ENCODE measurements around the gene KCNJ5. TPM values are rescaled to one million over a fixed set of nuclear protein-coding genes. Genes with fewer than 3 reads are reported as not detected.

Gene KCNJ5
- total RNA-seq, 1 donor from 2014 or later: not detected

DNA sequence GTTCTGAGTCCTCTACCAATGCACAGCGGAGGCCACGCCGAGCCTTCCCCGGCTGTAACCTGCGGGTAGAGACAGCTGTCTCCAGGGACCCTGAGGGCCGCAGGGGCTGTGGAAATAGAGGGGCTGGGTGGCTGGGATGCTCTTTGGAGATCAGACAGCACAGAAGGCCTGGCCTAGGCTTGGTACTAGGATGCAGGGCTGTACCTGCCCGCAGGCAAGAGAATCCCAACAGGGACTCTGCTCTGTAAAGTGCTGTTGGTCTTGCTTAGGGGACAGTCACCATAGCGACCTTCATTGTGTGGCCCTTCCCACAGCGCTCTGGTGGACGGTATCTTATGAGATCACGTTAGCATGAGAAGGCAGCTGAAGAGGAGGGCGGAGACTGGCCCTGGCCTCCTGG is 11.3 kb upstream of the KCNJ5 start:
- no peaks in the 10 kb centered on the region for H3K36me3 Mint-ChIP-seq
- H3K4me1 Mint-ChIP-seq: peaks cover 38% of the 10 kb centered on the region
- no peaks in the 10 kb centered on the region for H3K79me2 ChIP-seq (ENCODE audit: low read depth)
- no peak overlapping the region for H3K27ac ChIP-seq
- H3K27me3 Mint-ChIP-seq (ENCODE audit: insufficient read depth, low read depth): peaks cover 3% of the 10 kb centered on the region
- peaks cover 29% of the 10 kb centered on the region for H3K27me3 ChIP-seq
- H3K4me2 ChIP-seq: peak overlapping the region; percentile 18
- no peak overlapping the region for H3K4me3 Mint-ChIP-seq
- no peak for DNase-seq (ENCODE audit: low spot score)
- H3K36me3 ChIP-seq: no peaks in the 10 kb centered on the region
- peak overlapping the region; percentile 76 for H2AFZ ChIP-seq (replicated peaks)
- no peak for TF ChIP-seq EZH2phosphoT487 (IDR thresholded peaks at IDR 0.05)
- TF ChIP-seq, protein P1, sequence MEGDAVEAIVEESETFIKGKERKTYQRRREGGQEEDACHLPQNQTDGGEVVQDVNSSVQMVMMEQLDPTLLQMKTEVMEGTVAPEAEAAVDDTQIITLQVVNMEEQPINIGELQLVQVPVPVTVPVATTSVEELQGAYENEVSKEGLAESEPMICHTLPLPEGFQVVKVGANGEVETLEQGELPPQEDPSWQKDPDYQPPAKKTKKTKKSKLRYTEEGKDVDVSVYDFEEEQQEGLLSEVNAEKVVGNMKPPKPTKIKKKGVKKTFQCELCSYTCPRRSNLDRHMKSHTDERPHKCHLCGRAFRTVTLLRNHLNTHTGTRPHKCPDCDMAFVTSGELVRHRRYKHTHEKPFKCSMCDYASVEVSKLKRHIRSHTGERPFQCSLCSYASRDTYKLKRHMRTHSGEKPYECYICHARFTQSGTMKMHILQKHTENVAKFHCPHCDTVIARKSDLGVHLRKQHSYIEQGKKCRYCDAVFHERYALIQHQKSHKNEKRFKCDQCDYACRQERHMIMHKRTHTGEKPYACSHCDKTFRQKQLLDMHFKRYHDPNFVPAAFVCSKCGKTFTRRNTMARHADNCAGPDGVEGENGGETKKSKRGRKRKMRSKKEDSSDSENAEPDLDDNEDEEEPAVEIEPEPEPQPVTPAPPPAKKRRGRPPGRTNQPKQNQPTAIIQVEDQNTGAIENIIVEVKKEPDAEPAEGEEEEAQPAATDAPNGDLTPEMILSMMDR (IDR thresholded peaks at IDR 0.05): no peak
- no peak for TF ChIP-seq EZH2 (IDR thresholded peaks at IDR 0.05)
- H3K9me3 Mint-ChIP-seq: no peaks in the 10 kb centered on the region
- H3F3A ChIP-seq (ENCODE audit: low read depth): no peaks in the 10 kb centered on the region
- peaks cover 9% of the 10 kb centered on the region for H3K4me1 ChIP-seq
- H4K20me1 ChIP-seq (ENCODE audit: low read depth): no peaks in the 10 kb centered on the region
- no peak overlapping the region for H3K9ac ChIP-seq
- peak overlapping the region; percentile 97 for H3K27ac Mint-ChIP-seq
- no peak overlapping the region for H3K4me3 ChIP-seq
- no peaks in the 10 kb centered on the region for H3K9me3 ChIP-seq (ENCODE audit: low read depth)

DNA sequence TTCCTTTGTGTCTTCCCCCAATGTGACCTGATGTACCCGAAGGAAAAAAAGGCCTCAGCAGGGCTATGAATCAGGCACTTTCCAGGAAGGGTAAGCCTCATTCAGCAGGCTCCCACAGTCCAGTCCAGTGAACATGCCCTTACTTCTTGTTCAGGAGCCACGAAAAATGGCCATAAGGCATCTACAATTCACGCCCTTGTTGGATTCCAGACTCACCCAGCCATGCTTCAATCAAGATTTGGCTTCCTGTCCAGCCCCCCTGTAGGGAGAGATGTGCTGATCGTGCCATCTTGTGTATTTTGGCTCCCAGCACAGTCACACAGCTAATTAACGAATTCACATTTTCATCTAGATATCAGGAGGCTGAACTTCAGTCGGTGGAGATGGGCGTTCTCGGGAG is 9.9 kb upstream of the KCNJ5 start:
- H4K20me1 ChIP-seq (ENCODE audit: low read depth): no peaks in the 10 kb centered on the region
- H3K27ac ChIP-seq: no peak overlapping the region
- H3F3A ChIP-seq (ENCODE audit: low read depth): no peaks in the 10 kb centered on the region
- H3K27me3 Mint-ChIP-seq (ENCODE audit: insufficient read depth, low read depth): peaks cover 6% of the 10 kb centered on the region
- no peaks in the 10 kb centered on the region for H3K9me3 Mint-ChIP-seq
- no peaks in the 10 kb centered on the region for H3K9me3 ChIP-seq (ENCODE audit: low read depth)
- peaks cover 39% of the 10 kb centered on the region for H3K27me3 ChIP-seq
- peaks cover 31% of the 10 kb centered on the region for H3K4me1 Mint-ChIP-seq
- no peak overlapping the region for H3K4me3 Mint-ChIP-seq
- no peaks in the 10 kb centered on the region for H3K36me3 ChIP-seq
- H3K36me3 Mint-ChIP-seq: no peaks in the 10 kb centered on the region
- H3K27ac Mint-ChIP-seq: no peak overlapping the region
- peaks cover 9% of the 10 kb centered on the region for H3K4me1 ChIP-seq
- no peak overlapping the region for H3K9ac ChIP-seq
- no peak for TF ChIP-seq EZH2 (IDR thresholded peaks at IDR 0.05)
- TF ChIP-seq, protein P1 (IDR thresholded peaks at IDR 0.05): no peak
- no peak for TF ChIP-seq EZH2phosphoT487 (IDR thresholded peaks at IDR 0.05)
- no peaks in the 10 kb centered on the region for H3K79me2 ChIP-seq (ENCODE audit: low read depth)
- no peak overlapping the region for H2AFZ ChIP-seq (replicated peaks)
- H3K4me2 ChIP-seq: no peak overlapping the region
- H3K4me3 ChIP-seq: no peak overlapping the region
- no peak for DNase-seq (ENCODE audit: low spot score)

DNA sequence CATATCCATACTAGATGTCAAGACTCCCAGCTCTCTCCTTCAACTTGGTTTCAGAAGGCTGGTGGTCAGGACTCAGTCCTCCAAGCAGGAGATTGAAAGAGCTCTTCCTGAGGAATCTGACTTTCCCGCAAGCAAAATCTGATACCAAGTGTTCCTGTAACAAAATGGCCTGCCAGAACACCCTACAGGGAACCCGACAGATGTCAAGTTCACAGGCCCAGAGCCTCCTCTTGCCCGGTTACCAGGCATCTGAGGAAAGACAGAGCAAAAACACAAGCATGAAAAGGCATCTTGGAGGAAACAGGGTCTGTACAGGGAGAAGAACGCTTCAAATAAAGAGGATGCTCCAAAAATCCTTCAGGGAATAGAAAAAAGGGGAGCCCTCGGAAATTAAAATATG is 8.7 kb upstream of the KCNJ5 start:
- DNase-seq (ENCODE audit: low spot score): no peak
- no peaks in the 10 kb centered on the region for H3K36me3 ChIP-seq
- no peak overlapping the region for H2AFZ ChIP-seq (replicated peaks)
- no peak overlapping the region for H3K27ac ChIP-seq
- peaks cover 9% of the 10 kb centered on the region for H3K4me1 ChIP-seq
- H3K9me3 ChIP-seq (ENCODE audit: low read depth): no peaks in the 10 kb centered on the region
- no peak overlapping the region for H3K4me3 ChIP-seq
- no peaks in the 10 kb centered on the region for H3F3A ChIP-seq (ENCODE audit: low read depth)
- Mint-ChIP-seq H3K36me3 (no peaks in the 10 kb centered on the region), H3K9me3 (no peaks in the 10 kb centered on the region), H3K4me1 (peaks cover 29% of the 10 kb centered on the region), H3K27ac (no peak overlapping the region), H3K4me3 (no peak overlapping the region), H3K27me3 (ENCODE audit: insufficient read depth, low read depth) (peaks cover 10% of the 10 kb centered on the region)
- H4K20me1 ChIP-seq (ENCODE audit: low read depth): no peaks in the 10 kb centered on the region
- no peak overlapping the region for H3K4me2 ChIP-seq
- H3K79me2 ChIP-seq (ENCODE audit: low read depth): no peaks in the 10 kb centered on the region
- no peak for TF ChIP-seq EZH2phosphoT487 (IDR thresholded peaks at IDR 0.05)
- no peak for TF ChIP-seq EZH2 (IDR thresholded peaks at IDR 0.05)
- TF ChIP-seq, protein P1 (IDR thresholded peaks at IDR 0.05): no peak
- H3K27me3 ChIP-seq: peaks cover 50% of the 10 kb centered on the region
- no peak overlapping the region for H3K9ac ChIP-seq
